ENCODE data around the gene ANGPTL4. TPM values are rescaled to one million over a fixed set of nuclear protein-coding genes. Genes with fewer than 3 reads are reported as not detected.

The ANGPTL4 gene
- total and polyA plus RNA-seq, 2 of the 13 experiments (the other 11 are each of a cell fraction or from before 2014, with no cell fraction given) = 0.80 to 21.7 TPM

DNA sequence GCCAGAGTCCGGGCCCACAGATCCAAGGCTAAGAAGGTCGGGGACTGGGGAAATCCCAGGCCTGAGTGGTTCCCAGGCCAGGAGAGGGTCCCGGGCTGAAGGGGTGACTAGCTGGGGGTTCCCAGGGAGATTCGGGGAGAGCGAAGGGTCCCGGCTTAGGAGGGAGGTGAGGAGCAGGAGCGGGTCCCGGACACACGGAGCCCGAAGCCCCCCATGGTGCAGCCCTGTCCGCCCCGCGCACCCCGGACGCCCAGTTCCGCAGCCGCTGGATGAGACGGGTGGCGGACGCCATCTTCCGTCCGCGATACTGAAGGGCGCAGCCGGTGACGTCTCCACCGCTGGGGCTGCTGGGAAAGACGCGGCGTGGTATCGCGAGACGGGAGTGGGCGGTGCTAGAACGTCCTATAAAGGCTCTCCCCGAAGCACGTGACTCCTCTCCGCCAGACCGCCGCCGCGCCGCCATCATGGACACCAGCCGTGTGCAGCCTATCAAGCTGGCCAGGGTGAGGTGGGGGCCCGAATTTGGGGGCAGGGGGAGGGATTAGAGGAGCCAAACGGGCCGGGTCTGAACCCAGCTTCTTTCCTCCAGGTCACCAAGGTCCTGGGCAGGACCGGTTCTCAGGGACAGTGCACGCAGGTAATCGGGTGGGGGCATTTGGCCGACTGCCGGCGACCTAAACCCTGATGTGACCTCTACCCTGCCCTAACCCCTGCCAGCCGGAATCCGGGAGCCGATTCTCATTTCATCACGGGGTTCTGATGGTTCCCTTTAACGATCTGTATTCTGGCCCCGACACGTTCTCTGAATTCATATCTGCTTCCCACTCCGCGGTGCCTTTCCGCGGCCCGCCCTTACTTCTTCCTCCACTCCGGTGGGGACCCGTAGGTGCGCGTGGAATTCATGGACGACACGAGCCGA is 42.6 kb upstream of the ANGPTL4 start, which contains the start of the genes NDUFA7 and RPS28 (continued):
- TF ChIP-seq ZNF407 (CRISPR knock-in tag; IDR thresholded peaks at IDR 0.05; ENCODE audit: not compliant biosample characterization) = peak; percentile 44
- TF ChIP-seq ZNF550 (CRISPR knock-in tag; IDR thresholded peaks at IDR 0.05; ENCODE audit: borderline replicate concordance) = peak; percentile 23; the same call in 1 of the 2 replicates
- peak; percentile 98 for TF ChIP-seq DR1 (CRISPR knock-in tag; IDR thresholded peaks at IDR 0.05)
- TF ChIP-seq, protein P1, sequence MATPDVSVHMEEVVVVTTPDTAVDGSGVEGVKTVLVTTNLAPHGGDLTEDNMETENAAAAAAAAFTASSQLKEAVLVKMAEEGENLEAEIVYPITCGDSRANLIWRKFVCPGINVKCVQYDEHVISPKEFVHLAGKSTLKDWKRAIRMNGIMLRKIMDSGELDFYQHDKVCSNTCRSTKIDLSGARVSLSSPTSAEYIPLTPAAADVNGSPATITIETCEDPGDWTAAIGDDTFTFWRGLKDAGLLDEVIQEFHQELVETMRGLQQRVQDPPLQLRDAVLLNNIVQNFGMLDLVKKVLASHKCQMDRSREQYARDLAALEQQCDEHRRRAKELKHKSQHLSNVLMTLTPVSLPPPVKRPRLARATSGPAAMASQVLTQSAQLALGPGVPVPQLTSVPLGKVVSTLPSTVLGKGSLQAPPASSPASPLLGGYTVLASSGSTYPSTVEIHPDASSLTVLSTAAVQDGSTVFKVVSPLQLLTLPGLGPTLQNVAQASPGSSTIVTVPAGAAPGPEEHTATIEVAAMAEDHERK (CRISPR knock-in tag; IDR thresholded peaks at IDR 0.05; ENCODE audit: low read depth) = 0 out of 2 replicates have a peak, but pooled peaks have one; percentile 61
- TF ChIP-seq, protein P2, sequence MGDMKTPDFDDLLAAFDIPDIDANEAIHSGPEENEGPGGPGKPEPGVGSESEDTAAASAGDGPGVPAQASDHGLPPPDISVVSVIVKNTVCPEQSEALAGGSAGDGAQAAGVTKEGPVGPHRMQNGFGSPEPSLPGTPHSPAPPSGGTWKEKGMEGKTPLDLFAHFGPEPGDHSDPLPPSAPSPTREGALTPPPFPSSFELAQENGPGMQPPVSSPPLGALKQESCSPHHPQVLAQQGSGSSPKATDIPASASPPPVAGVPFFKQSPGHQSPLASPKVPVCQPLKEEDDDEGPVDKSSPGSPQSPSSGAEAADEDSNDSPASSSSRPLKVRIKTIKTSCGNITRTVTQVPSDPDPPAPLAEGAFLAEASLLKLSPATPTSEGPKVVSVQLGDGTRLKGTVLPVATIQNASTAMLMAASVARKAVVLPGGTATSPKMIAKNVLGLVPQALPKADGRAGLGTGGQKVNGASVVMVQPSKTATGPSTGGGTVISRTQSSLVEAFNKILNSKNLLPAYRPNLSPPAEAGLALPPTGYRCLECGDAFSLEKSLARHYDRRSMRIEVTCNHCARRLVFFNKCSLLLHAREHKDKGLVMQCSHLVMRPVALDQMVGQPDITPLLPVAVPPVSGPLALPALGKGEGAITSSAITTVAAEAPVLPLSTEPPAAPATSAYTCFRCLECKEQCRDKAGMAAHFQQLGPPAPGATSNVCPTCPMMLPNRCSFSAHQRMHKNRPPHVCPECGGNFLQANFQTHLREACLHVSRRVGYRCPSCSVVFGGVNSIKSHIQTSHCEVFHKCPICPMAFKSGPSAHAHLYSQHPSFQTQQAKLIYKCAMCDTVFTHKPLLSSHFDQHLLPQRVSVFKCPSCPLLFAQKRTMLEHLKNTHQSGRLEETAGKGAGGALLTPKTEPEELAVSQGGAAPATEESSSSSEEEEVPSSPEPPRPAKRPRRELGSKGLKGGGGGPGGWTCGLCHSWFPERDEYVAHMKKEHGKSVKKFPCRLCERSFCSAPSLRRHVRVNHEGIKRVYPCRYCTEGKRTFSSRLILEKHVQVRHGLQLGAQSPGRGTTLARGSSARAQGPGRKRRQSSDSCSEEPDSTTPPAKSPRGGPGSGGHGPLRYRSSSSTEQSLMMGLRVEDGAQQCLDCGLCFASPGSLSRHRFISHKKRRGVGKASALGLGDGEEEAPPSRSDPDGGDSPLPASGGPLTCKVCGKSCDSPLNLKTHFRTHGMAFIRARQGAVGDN (CRISPR knock-in tag; IDR thresholded peaks at IDR 0.05) = peak; percentile 72
- TF ChIP-seq, protein P3, sequence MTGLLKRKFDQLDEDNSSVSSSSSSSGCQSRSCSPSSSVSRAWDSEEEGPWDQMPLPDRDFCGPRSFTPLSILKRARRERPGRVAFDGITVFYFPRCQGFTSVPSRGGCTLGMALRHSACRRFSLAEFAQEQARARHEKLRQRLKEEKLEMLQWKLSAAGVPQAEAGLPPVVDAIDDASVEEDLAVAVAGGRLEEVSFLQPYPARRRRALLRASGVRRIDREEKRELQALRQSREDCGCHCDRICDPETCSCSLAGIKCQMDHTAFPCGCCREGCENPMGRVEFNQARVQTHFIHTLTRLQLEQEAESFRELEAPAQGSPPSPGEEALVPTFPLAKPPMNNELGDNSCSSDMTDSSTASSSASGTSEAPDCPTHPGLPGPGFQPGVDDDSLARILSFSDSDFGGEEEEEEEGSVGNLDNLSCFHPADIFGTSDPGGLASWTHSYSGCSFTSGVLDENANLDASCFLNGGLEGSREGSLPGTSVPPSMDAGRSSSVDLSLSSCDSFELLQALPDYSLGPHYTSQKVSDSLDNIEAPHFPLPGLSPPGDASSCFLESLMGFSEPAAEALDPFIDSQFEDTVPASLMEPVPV (CRISPR knock-in tag; IDR thresholded peaks at IDR 0.05) = 0 out of 2 replicates have a peak, but pooled peaks have one; percentile 81
- TF ChIP-seq, protein P4, sequence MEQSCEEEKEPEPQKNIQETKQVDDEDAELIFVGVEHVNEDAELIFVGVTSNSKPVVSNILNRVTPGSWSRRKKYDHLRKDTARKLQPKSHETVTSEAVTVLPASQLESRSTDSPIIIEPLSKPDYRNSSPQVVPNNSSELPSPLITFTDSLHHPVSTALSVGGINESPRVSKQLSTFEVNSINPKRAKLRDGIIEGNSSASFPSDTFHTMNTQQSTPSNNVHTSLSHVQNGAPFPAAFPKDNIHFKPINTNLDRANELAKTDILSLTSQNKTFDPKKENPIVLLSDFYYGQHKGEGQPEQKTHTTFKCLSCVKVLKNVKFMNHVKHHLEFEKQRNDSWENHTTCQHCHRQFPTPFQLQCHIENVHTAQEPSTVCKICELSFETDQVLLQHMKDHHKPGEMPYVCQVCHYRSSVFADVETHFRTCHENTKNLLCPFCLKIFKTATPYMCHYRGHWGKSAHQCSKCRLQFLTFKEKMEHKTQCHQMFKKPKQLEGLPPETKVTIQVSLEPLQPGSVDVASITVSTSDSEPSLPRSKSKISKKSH (CRISPR knock-in tag; IDR thresholded peaks at IDR 0.05; ENCODE audit: borderline replicate concordance) = peak; percentile 49; the same call in 1 of the 2 replicates
